GM19099 (cell line): ENCODE measurements around the gene TTF2.
A peak's percentile ranks its signal among the peaks of the same experiment; 100 is the strongest.

Source experiments
- POLR2A ChIP-seq: IDR thresholded peaks from 3 replicates; pipeline ENCODE4 v1.6.1; 2011; ENCODE audit warnings: low read depth; ENCODE audit not compliant: insufficient read length; ENCODE audit errors: extremely low read depth

Gene TTF2

DNA sequence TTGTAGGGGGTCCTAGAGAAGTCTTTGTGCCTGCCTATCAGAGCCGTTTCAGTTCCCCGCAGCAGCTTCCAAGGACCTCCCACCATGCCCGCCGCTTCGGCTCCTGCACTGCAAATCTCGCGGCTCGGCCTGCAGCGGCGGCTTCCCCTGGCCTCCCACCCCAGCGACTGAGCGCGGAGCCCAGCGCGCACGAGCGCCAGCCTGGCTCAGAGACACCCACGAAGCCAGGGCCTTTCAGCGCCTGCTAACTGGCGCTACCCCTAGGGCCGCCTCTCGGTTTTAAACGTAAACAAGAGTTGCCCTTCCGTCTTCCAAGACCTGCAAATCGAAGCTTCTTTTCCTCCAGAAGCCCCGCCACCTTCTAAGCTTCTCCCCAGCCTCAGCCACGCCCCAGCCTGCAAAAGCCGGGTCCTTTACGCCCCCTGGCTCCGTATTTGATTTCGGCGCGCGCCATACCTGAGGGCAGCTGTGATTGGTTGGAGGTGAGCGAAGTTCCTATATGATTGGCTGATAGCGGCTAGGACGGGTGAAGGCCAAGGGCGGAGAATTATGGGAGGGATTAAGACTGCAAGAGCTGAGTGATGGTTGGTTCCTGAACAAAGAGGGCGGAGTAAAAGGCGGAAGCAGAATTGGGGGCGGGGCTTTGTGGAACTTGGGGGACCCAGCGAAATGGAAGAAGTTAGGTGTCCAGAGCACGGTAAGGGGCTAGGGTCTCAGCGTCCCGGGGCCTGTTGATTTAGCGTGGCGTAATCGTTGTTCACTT lies at the start of gene TTF2:
TTF2 (plus strand) TSS at position 649 of the 763 bp plus-strand sequence; CDS start at position 670, 21 bp downstream.
- peak; percentile 80 for TF ChIP-seq POLR2A

DNA sequence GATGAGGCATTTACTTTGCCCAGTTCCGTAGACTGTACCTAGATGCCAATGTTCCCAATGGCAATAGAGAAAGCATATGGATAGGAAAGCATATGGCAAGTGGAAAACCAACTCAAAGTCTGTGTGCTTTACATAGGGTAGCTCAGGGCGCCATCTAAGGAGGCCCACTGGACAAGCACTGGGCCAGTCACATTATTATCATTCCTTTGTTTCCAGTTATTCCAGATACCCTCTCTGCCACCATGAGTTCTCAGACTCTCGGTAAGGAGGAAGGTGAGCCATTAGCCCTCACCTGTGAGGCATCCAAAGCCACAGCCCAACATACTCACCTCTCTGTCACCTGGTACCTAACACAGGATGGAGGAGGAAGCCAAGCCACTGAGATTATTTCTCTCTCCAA lies 48.8 kb upstream of the TTF2 start:
- TF ChIP-seq POLR2A: no peak

DNA sequence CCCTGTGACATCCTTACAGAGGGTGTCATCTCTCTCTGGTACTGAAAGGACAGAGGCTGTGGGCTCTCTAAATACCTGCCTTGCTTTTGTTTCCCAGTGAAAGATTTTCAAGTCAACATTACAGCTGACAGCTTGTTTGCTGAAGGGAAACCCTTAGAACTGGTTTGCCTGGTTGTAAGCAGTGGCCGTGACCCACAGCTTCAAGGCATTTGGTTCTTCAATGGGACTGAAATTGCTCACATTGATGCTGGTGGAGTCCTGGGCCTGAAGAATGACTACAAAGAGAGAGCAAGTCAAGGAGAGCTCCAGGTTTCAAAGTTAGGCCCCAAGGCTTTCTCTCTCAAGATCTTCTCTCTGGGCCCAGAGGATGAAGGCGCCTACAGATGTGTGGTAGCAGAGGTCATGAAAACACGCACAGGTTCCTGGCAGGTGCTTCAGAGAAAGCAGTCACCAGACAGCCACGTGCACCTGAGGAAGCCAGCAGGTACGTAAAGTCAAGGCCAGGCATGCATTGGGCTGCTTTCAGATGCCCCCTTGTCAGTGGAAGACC lies 46.7 kb upstream of the TTF2 start:
- TF ChIP-seq POLR2A: no peak

DNA sequence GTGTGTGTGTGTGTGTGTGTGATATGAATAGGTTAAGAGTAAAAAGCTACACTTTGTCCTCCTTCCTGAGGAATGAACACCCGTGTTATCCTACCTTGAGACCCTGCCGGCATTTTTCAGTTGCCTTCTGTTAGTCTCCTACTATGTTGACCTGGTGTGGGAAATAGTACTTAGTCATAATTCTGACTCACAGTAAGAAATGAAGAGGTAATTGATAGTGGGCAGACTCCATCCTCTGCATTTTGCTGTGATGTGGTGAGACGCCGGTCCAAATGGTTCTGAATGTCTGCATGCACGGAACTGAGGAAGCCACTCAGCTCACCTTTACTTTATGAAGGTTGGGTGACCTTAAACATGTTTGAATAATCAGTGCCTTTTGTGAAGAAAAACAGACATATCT lies 45.9 kb upstream of the TTF2 start:
- TF ChIP-seq POLR2A: no peak

DNA sequence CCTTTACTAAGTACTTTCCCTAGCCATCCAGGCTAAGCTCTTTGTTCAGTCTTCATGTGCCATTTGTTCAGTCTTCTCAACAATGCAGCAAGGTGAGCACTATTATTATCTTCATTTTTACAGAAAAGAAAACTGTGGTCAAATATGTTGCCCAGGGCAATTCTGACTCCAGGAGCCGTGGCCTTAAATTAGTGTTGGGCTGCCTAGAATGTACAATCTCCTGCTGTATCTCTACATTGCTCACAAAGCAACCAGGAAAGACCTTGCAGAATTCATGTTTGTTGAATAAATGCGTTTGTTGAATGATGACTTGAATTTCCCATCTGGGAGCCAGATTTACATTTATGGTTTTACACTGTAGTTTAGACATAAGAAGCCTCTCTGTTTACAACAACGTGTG lies 44.4 kb upstream of the TTF2 start:
- no peak for TF ChIP-seq POLR2A

DNA sequence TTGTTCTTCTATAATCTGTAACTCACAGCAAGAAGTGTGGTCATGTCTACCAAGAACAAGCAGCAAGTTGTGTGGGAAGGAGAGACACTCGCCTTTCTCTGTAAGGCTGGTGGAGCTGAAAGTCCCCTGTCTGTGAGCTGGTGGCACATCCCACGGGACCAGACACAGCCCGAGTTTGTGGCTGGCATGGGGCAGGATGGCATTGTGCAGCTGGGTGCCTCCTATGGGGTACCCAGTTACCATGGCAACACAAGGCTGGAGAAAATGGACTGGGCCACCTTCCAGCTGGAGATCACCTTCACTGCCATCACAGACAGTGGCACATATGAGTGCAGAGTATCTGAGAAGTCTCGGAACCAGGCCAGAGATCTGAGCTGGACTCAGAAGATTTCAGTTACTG lies 43.1 kb upstream of the TTF2 start:
- TF ChIP-seq POLR2A: no peak

DNA sequence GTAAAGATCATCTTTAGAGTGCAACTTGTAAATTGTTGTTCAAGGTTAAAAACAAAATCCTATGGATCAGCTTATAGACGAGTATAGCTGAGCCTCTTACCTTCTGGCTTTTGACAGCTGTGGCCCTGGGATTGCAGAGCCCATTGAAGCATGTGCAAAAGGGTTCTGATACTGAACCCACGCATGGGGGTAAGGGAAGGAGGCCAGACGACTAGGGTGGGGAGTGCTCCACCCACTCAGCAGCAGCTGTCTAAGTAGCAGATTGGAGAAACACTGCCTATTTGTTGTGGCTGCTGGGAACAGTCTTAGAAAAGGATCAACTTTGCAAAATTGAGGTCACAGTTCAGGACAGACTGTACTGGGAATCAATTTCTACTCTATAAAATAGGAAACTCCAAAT lies 42.5 kb upstream of the TTF2 start:
- no peak for TF ChIP-seq POLR2A

DNA sequence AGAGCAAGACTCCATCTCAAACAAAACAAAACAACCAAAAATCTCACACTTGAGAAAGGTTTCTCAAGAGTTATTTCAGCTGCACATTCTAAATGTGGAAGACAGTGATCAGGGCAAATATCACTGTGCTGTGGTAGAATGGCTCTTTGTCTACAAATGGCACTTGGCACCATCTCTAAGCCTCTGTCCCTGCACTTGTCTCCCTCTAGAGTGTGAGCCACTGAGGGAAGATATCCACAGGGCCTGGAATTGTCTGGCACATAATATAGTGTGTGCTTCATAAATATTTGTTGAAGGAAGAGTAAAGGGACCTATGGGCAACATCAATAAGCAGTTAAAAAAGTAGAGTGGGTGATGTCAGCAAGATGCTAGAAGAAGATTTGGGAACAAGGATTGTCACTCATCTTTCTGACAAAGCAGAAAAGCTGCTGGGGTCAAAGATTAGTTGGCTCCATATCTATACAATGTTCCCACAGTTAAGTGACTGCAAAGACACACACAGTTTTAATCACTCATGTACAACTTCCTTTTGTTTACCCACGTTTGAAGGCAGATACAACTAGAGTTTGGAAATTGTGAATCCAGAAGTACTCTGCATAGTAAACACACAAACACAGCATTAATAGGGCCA lies 39.5 kb upstream of the TTF2 start:
- no peak for TF ChIP-seq POLR2A

DNA sequence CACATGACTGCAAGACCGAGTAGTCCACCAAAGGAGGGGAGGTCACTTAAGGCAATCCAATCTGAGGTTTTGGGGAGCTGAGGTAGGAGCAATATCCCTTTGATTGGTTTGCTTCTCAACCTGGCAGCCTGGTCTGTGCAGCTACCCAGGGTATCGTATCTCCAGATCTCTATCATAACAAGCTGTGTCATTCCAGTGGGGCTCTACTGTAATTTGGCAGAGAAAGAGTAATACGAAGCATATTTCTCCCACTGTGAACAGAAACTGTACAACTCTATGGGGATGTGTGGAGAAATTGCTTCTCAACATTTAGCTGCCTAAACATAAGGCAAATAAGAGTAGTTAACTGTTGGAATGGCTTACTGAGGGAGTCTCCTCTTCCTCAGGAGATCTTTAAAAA lies 38.0 kb upstream of the TTF2 start:
- TF ChIP-seq POLR2A: no peak

DNA sequence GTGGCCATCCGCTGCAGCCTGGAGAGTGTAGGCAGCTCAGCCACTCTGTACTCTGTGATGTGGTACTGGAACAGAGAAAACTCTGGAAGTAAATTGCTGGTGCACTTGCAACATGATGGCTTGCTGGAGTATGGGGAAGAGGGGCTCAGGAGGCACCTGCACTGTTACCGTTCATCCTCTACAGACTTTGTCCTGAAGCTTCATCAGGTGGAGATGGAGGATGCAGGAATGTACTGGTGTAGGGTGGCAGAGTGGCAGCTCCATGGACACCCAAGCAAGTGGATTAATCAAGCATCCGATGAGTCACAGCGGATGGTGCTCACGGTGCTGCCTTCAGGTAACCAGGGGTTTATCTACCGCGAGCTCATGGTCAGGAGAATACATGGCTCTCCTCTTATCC lies 34.6 kb upstream of the TTF2 start:
- no peak for TF ChIP-seq POLR2A

DNA sequence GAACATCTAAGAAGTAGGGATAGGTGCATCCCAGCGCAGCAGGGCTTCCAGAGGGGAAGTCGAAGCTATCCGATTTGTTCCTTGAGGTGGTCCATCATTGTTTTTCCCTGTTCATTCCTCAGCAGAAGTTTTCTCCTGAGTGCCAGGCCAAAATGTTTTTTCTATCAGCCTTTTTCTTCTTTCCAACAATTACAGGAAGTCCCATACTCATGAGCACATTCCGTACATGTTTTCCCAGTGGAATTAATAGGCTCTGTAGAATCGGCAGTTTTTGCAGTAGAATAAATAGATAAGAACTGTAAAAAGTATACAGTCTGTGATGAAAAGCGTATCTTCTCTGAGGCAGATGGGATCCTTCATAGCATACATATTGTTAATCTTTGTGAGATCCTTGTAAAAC lies 33.8 kb upstream of the TTF2 start:
- no peak for TF ChIP-seq POLR2A

DNA sequence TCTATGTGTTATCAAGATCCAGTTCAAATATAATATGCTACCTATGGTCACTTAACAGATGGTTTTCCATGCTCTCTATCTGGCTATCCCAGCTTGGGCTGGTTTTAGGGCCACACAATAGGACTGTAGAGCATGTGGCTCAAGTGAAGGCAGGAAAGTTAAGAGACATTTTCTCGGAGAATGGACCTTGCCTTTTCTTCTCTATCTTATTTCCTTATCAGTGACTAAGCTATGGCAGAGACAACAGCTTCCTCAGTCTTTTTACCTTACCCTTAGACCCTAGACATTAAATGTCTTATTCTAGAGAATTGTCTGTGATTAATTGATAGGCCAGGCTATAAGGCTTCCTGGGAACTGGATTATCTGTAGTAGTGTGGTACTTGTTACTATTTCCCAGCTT lies 30.4 kb upstream of the TTF2 start:
- TF ChIP-seq POLR2A: no peak

DNA sequence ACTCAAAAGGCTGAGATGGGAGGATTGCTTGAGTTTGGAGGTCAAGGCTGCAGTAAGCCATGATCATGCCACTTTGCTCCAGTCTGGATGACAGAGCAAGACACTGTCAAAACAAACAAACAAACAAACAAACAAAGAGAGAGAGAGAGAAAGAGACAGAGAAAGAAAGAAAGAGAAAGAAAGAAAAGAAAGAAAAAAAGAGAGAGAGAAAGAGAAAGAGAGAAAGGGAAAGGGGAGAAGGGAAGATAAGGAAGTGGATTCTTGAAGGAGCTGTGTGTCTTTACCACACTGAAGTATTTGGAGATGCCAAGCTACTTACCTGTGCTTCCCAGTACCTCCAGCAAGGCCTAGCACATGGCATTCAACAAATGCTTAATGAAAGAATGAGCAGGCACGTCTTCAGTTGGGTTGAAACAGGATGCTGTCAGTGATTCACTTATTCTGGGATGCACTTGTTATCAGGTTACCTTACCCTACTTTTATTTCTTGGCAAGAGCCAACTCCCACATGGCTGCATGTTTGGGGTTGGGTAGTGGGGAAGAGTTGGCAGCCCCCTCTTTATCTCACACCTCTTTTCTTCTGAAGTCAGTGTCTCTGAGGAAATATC lies 29.8 kb upstream of the TTF2 start:
- no peak for TF ChIP-seq POLR2A

DNA sequence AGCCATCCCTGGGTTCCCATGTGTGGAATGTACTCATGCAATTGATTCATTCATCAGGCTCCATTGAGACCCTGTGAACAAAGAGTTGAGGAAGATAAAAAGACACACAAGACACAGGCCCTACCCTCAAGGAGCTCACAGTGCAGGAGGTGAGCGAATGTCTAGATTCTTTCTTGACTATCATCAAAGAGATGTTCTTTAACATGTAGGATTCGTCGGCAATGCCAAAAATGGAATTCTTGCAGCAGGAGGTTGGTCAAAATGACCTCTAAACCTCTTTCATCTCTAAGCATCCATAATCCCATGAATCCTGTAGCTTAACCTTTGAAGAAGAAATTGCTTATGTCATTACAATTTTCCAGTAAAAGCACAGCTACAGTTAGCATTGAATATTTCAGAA lies 27.9 kb upstream of the TTF2 start:
- TF ChIP-seq POLR2A: no peak

DNA sequence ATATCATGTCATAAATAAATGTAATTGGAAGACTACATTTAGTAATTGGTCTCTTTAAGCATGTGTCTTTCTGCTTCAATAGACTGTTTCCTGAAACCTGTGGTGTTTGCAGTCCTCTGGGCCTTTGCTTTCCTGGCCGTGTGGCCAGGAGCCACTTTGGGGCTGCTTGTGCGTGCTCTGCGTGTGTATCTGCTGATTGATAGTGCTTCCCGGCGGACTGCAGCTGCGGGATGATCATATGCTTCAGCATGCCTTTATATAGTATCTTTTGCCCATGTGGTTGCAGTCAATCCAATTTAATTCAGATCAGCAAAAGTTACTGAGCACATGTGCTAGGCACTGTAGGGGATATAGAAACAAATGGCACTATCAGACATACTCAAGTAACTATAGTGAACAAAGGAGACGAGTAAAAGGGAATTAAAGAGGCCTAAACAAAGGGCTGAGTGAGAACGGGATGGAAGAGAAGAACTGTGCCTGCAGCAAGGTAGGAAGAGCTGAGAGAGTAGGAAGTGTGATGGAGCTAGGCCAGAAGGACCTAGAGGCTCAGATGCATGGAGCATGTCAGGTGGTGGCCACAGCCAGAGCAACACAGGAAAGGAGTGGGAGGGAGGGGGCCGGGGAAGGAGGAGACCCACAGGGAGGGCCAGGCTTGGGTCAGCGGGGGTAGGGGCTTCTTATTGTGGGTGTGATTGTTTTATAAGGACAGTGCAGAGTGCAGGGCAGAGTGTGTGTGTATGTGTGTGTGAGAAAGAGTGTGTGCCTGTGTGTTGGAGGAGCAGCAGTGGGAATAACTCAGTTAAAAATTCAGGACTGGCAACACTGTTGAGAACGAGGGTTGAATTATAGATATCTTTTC lies 27.2 kb upstream of the TTF2 start:
- TF ChIP-seq POLR2A: no peak

DNA sequence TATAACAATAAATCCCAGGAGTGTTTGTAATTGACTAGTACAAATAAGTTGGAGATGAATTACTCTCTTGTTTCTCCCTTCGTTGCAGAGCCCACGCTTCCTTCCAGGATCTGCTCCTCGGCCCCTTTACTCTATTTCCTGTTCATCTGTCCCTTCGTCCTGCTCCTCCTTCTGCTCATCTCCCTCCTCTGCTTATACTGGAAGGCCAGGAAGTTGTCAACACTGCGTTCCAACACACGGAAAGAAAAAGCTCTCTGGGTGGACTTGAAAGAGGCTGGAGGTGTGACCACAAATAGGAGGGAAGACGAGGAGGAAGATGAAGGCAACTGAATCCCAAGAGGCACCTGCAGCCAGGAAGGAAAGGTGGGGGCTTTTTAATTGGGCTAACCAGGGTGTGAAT lies 26.4 kb upstream of the TTF2 start:
- no peak for TF ChIP-seq POLR2A

DNA sequence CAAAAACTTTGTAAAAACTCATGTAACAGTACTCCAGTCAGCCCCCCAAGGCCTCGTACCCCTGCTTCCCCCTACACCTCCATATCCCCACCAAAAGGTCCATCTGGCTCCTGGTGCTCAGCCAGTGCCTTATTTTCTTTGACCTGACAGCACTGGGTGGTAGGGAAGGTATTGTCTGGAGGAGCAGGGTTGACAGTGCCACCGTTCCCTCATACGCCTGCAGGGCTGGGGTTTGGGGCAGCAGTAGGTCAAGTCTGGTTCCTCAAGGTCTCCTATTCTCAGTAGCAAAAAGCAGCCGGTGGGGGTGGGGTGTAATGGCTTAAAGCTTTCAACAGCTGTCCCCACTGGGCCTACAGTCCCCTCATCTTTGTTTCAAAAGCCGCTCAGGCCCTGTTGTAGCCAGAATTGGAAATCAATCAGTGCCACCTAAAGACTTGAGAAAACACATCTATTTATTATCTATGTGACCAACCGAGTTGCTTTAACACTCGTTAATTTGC lies 25.3 kb upstream of the TTF2 start:
- TF ChIP-seq POLR2A: no peak
